Neural progenitor cell (in vitro differentiated cells): ENCODE results near the gene ABHD16B. TPM values are rescaled to one million over a fixed set of nuclear protein-coding genes. Genes with fewer than 3 reads are reported as not detected.
A peak's percentile ranks its signal among the peaks of the same experiment; 100 is the strongest.

Experiments
- DNase-seq: peaks from one replicate; pipeline ENCODE4 v3.0.0-alpha.2; 2016; ENCODE audit warnings: low spot score
- H2AFZ ChIP-seq: fragments of 200-600 bp; sonication (generic); replicated peaks from 2 replicates; pipeline ENCODE4 v1.6.1; 2016; ENCODE audit warnings: antibody characterized with exemption
- H3F3A ChIP-seq: fragments of 200-600 bp; sonication (generic); 2 replicates; pipeline ENCODE4 v1.6.1; 2016; ENCODE audit warnings: antibody characterized with exemption, low read depth
- H3K27ac ChIP-seq: fragments of 200-600 bp; sonication (generic); 2 replicates; pipeline ENCODE4 v1.5.1; 2016; ENCODE audit warnings: mild to moderate bottlenecking
- H3K27me3 ChIP-seq: fragments of 200-600 bp; sonication (generic); 2 replicates; pipeline ENCODE4 v1.6.1; 2016; ENCODE audit warnings: mild to moderate bottlenecking, moderate library complexity
- H3K36me3 ChIP-seq: fragments of 200-600 bp; sonication (generic); 2 replicates; pipeline ENCODE4 v1.5.1; 2016
- H3K4me1 ChIP-seq: fragments of 200-600 bp; sonication (generic); 2 replicates; pipeline ENCODE4 v1.6.1; 2016; ENCODE audit warnings: mixed run types
- H3K4me2 ChIP-seq: fragments of 200-600 bp; sonication (generic); 2 replicates; pipeline ENCODE4 v1.6.1; 2016
- H3K4me3 ChIP-seq: fragments of 200-600 bp; sonication (generic); 2 replicates; pipeline ENCODE4 v1.5.1; 2016
- H3K79me2 ChIP-seq: fragments of 200-600 bp; sonication (generic); 2 replicates; pipeline ENCODE4 v1.6.1; 2016; ENCODE audit warnings: low read depth
- H3K9ac ChIP-seq: fragments of 200-600 bp; sonication (generic); 2 replicates; pipeline ENCODE4 v1.6.1; 2016
- H3K9me3 ChIP-seq: fragments of 200-600 bp; sonication (generic); 2 replicates; pipeline ENCODE4 v1.5.1; 2016; ENCODE audit warnings: low read depth
- H4K20me1 ChIP-seq: fragments of 200-600 bp; sonication (generic); 2 replicates; pipeline ENCODE4 v1.6.1; 2016; ENCODE audit warnings: low read depth
- H3K27ac Mint-ChIP-seq: 3 replicates; pipeline ENCODE4 v1.8.0; 2021; ENCODE audit warnings: mixed read lengths
- H3K27me3 Mint-ChIP-seq: 2 replicates; pipeline ENCODE4 v1.8.0; 2022; ENCODE audit warnings: low read depth, mild to moderate bottlenecking, inconsistent platforms, moderate library complexity, mixed read lengths; ENCODE audit not compliant: insufficient read depth
- H3K36me3 Mint-ChIP-seq: 3 replicates; pipeline ENCODE4 v1.8.0; 2021; ENCODE audit warnings: mixed read lengths
- H3K4me1 Mint-ChIP-seq: 3 replicates; pipeline ENCODE4 v1.8.0; 2021; ENCODE audit warnings: mixed read lengths
- H3K4me3 Mint-ChIP-seq: 3 replicates; pipeline ENCODE4 v1.8.0; 2021; ENCODE audit warnings: mild to moderate bottlenecking, moderate library complexity, mixed read lengths
- H3K9me3 Mint-ChIP-seq: 3 replicates; pipeline ENCODE4 v1.8.0; 2020; ENCODE audit warnings: mixed read lengths
- EZH2 ChIP-seq: fragments of 200-600 bp; sonication (generic); IDR thresholded peaks from 2 replicates; pipeline ENCODE4 v1.6.1; 2017; ENCODE audit warnings: antibody characterized with exemption, mild to moderate bottlenecking, moderate library complexity
- EZH2phosphoT487 ChIP-seq: fragments of 200-600 bp; sonication (generic); IDR thresholded peaks from 2 replicates; pipeline ENCODE4 v1.6.1; 2017; ENCODE audit warnings: antibody characterized with exemption
- total RNA-seq: library from RNA; depleted of rRNA; stranded (reverse); fragments of >200 nt; gene quantifications from 2 replicates; pipeline ENCODE4 v1.2.3, GENCODE V29; 2015; ENCODE audit warnings: low replicate concordance
- TF ChIP-seq, protein P1 (sequence below): fragments of 200-600 bp; sonication (generic); IDR thresholded peaks from 2 replicates; pipeline ENCODE4 v1.5.1; 2017; ENCODE audit warnings: antibody characterized with exemption, mild to moderate bottlenecking

Gene ABHD16B
- total RNA-seq, 1 donor from 2014 or later: not detected

DNA sequence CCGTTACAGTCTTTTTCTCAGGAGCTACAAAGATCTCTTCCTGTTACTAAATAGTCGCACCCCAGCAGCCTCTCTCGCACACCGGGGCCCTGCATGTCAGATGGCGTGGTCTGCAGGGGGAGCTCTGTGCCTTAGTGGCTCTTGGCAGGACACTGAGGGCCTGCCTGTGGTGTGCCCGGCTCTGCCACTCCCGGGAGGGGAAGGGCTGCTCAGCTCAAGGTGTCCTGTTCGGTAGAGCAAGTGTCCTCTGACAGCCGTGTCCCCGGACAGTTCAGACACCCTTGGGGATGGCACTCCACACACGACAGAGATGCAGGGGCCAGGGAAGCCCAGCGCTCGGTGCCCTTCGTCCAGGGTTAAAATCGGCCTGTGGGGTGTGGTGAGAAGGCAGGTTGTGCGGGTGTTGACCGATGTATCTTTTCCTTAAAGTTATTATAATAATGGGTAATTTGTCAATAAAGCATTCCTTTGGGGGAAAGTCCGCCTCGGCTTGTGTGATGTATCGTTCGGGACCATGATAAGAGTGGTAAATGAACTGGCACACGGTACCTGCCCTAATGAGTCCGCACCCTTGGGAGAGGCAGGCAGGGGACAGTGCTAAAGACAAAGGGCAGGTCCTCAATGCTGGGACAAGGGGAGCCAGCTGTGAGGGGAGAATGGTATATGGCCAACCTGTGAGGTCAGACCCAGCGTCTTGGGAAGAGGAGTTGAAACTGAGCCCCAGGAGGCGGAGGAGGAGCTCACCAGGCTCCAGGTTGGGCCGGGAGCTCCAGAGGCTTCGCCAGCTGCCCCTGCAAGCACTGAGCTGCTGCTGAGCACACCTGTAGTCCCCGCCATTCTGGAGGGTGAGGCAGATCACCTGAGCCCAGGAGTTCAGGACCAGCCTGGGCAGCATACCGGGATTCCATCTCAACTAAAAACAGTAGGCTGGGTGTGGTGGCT lies 30.0 kb downstream of the ABHD16B start:
- Mint-ChIP-seq H3K9me3 (no peaks in the 10 kb centered on the region), H3K27ac (no peak overlapping the region), H3K36me3 (peaks cover 11% of the 10 kb centered on the region), H3K27me3 (peaks cover 3% of the 10 kb centered on the region), H3K4me1 (peaks cover 12% of the 10 kb centered on the region), H3K4me3 (peak overlapping the region; percentile 28)
- no peaks in the 10 kb centered on the region for H3K27me3 ChIP-seq
- no peak for TF ChIP-seq EZH2
- TF ChIP-seq, protein P1, sequence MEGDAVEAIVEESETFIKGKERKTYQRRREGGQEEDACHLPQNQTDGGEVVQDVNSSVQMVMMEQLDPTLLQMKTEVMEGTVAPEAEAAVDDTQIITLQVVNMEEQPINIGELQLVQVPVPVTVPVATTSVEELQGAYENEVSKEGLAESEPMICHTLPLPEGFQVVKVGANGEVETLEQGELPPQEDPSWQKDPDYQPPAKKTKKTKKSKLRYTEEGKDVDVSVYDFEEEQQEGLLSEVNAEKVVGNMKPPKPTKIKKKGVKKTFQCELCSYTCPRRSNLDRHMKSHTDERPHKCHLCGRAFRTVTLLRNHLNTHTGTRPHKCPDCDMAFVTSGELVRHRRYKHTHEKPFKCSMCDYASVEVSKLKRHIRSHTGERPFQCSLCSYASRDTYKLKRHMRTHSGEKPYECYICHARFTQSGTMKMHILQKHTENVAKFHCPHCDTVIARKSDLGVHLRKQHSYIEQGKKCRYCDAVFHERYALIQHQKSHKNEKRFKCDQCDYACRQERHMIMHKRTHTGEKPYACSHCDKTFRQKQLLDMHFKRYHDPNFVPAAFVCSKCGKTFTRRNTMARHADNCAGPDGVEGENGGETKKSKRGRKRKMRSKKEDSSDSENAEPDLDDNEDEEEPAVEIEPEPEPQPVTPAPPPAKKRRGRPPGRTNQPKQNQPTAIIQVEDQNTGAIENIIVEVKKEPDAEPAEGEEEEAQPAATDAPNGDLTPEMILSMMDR: peak; percentile 5
- H3K4me1 ChIP-seq: peaks cover 6% of the 10 kb centered on the region
- no peaks in the 10 kb centered on the region for H3K36me3 ChIP-seq
- no peak overlapping the region for H3K4me2 ChIP-seq
- no peak overlapping the region for H3K9ac ChIP-seq
- H3K4me3 ChIP-seq: no peak overlapping the region
- H2AFZ ChIP-seq: no peak overlapping the region
- peaks cover 27% of the 10 kb centered on the region for H3F3A ChIP-seq
- DNase-seq: no peak
- peaks cover 28% of the 10 kb centered on the region for H4K20me1 ChIP-seq
- H3K79me2 ChIP-seq: peaks cover 10% of the 10 kb centered on the region
- H3K27ac ChIP-seq: no peak overlapping the region
- H3K9me3 ChIP-seq: no peaks in the 10 kb centered on the region

GRCh38 chr20:63892402-63892801 lies 31.1 kb downstream of the ABHD16B start:
- no peak overlapping the region for H3K9ac ChIP-seq
- H3K4me3 ChIP-seq: no peak overlapping the region
- no peaks in the 10 kb centered on the region for H3K36me3 ChIP-seq
- no peak overlapping the region for H3K4me2 ChIP-seq
- Mint-ChIP-seq H3K9me3 (no peaks in the 10 kb centered on the region), H3K4me1 (peaks cover 20% of the 10 kb centered on the region), H3K36me3 (peaks cover 8% of the 10 kb centered on the region), H3K27me3 (peaks cover 6% of the 10 kb centered on the region), H3K27ac (no peak overlapping the region), H3K4me3 (no peak overlapping the region)
- H3K9me3 ChIP-seq: no peaks in the 10 kb centered on the region
- TF ChIP-seq EZH2: no peak
- no peak for TF ChIP-seq EZH2phosphoT487
- TF ChIP-seq, protein P1: no peak
- no peaks in the 10 kb centered on the region for H3K27me3 ChIP-seq
- H3K79me2 ChIP-seq: peaks cover 21% of the 10 kb centered on the region
- H3F3A ChIP-seq: peaks cover 31% of the 10 kb centered on the region
- H3K4me1 ChIP-seq: peaks cover 9% of the 10 kb centered on the region
- no peak overlapping the region for H3K27ac ChIP-seq
- no peak for DNase-seq
- peaks cover 39% of the 10 kb centered on the region for H4K20me1 ChIP-seq
- no peak overlapping the region for H2AFZ ChIP-seq

DNA sequence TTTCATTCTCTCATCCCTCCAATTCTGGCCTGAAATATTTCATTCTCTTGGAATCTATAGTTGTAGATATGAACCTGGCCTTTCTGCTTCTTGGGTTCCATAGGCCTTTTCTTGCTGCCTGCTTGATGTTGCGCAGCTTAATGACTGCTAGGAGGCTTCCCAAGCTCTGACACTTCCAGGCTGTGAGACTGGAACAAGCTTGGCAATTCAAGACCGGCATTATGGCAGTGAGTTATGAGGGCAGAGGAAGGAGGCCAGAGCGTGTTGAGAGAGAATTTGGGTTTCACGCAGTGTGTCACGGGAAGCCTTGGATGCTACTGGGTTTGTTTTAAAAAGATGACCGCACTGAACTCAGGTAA lies 32.7 kb downstream of the ABHD16B start:
- H3K79me2 ChIP-seq: peaks cover 36% of the 10 kb centered on the region
- Mint-ChIP-seq H3K4me3 (peak overlapping the region; percentile 85), H3K36me3 (peaks cover 11% of the 10 kb centered on the region), H3K27me3 (peaks cover 6% of the 10 kb centered on the region), H3K9me3 (no peaks in the 10 kb centered on the region), H3K4me1 (peaks cover 27% of the 10 kb centered on the region), H3K27ac (no peak overlapping the region)
- TF ChIP-seq, protein P1: no peak
- TF ChIP-seq EZH2 (no peak), EZH2phosphoT487 (no peak)
- H3K36me3 ChIP-seq: no peaks in the 10 kb centered on the region
- H3K9ac ChIP-seq: no peak overlapping the region
- peak overlapping the region; percentile 81 for H3K4me2 ChIP-seq
- peaks cover 31% of the 10 kb centered on the region for H3F3A ChIP-seq
- H3K4me1 ChIP-seq: peaks cover 9% of the 10 kb centered on the region
- no peak overlapping the region for H2AFZ ChIP-seq
- DNase-seq: peak; percentile 16
- H4K20me1 ChIP-seq: peaks cover 55% of the 10 kb centered on the region
- H3K9me3 ChIP-seq: no peaks in the 10 kb centered on the region
- H3K4me3 ChIP-seq: peak overlapping the region; percentile 94
- no peaks in the 10 kb centered on the region for H3K27me3 ChIP-seq
- H3K27ac ChIP-seq: no peak overlapping the region
